Measurements from ENCODE around the gene PACS2. TPM values are rescaled to one million over a fixed set of nuclear protein-coding genes. Genes with fewer than 3 reads are reported as not detected.
"Not testable (repeated sequence)": the region's sequence is repeated elsewhere in the genome, so short reads cannot be mapped to it uniquely, and the experiment has no call there.

PACS2 gene
- total RNA-seq, 2 experiments from 2014 or later, result 26.7 to 30.4 TPM

DNA sequence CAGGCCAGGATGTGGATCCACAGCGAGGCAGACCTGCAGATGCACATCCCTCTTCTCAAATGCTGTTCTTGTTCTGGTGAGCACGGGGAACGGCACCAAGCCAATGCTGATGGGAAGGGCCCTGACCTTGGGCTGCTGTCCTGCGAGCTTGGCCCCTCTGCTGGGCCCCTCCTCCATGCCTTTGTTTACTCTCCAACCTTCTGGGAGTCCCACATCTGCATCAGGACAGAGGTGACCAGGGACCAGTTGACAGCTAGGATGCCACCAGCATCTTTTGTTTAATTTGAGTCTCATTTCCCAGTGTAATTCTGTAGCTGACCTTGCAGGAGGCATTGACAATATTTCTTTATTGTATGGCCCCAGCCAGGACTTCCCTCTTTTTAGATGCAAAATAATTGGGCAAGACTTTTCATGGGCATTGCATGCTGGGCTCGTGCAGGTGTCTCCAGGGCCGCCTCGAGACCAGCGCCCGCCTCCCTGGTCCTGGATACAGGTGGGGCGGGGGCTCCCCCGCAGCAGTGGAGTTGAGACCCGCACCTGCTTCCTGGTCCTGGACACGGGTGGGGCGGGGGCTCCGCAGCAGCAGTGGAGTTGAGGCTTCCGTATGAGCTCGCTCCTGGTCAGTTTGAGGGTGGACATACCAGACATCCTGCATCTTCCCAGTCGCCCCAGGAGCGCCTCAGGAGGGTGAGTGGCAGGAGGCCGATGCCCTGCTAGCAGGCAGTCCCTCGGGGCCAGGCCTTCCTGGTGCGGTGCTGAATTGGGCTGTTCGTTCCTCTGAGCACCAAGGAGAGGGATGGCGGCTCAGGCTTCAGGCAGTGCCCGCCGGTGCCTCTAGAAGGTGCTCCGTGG lies 11.4 kb downstream of the PACS2 start:
- CTCF ChIA-PET, result no interaction called here
- H3K9me3 Mint-ChIP-seq, result no peaks in the 10 kb centered on the region
- no peaks in the 10 kb centered on the region for H3K36me3 Mint-ChIP-seq (ENCODE audit: low read depth)
- H3K27me3 Mint-ChIP-seq, result no peaks in the 10 kb centered on the region
- ATAC-seq (no peak), DNase-seq (no peak)
- TF ChIP-seq CTCF (IDR thresholded peaks at IDR 0.05), result no peak
- no peak overlapping the region for H3K27ac Mint-ChIP-seq
- H3K4me3 Mint-ChIP-seq, result no peak overlapping the region
- intact Hi-C loops (cut with micrococcal nuclease), result no loop called here
- POLR2A ChIA-PET, result interaction anchor here (1.5 kb wide), 1 partner anchor 17 kb away, joined by 3 read pairs; no protein-coding TSS in a partner anchor
- H3K4me1 Mint-ChIP-seq (ENCODE audit: low read depth), result peaks cover 21% of the 10 kb centered on the region

DNA sequence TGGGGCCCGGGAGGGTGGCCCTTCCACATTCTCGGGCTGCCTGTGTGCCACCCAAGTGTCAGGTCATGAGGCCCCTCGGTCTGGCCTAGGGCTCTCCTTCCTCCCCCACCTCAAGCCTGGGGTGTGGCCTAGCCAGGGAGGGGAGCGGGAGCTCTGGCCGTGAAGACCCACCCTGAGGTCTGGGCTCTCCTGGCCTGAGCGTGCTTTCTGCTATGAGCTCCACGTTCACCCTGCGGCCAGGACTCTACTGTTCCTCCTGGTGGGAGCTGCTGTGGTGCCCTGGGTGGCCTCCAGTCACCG lies 12.0 kb downstream of the PACS2 start:
- Mint-ChIP-seq H3K4me3 (no peak overlapping the region), H3K27ac (no peak overlapping the region), H3K36me3 (ENCODE audit: low read depth) (no peaks in the 10 kb centered on the region), H3K27me3 (no peaks in the 10 kb centered on the region), H3K9me3 (no peaks in the 10 kb centered on the region), H3K4me1 (ENCODE audit: low read depth) (peaks cover 26% of the 10 kb centered on the region)
- POLR2A ChIA-PET, result no interaction called here
- CTCF ChIA-PET, result interaction anchor here (1.0 kb wide), 1 partner anchor 44 kb away, joined by 3 read pairs; no protein-coding TSS in a partner anchor
- TF ChIP-seq CTCF (IDR thresholded peaks at IDR 0.05), result no peak
- intact Hi-C loops (cut with micrococcal nuclease), result no loop called here
- no peak for ATAC-seq
- no peak for DNase-seq

- ATAC-seq (no peak), DNase-seq (no peak)
- POLR2A ChIA-PET, result no interaction called here
- no peaks in the 10 kb centered on the region for H3K36me3 Mint-ChIP-seq (ENCODE audit: low read depth)
- no peaks in the 10 kb centered on the region for H3K9me3 Mint-ChIP-seq
- no peaks in the 10 kb centered on the region for H3K27me3 Mint-ChIP-seq
- CTCF ChIA-PET, result interaction anchor here (1.0 kb wide), 1 partner anchor 45 kb away, joined by 3 read pairs; no protein-coding TSS in a partner anchor
- no peak overlapping the region for H3K27ac Mint-ChIP-seq
- H3K4me3 Mint-ChIP-seq, result no peak overlapping the region
- peaks cover 31% of the 10 kb centered on the region for H3K4me1 Mint-ChIP-seq (ENCODE audit: low read depth)
- TF ChIP-seq CTCF (IDR thresholded peaks at IDR 0.05), result no peak
- intact Hi-C loops (cut with micrococcal nuclease), result no loop called here
Observed at GRCh38 chr14:105326891-105327694, 12.5 kb downstream of the PACS2 start.

- H3K27ac Mint-ChIP-seq; H3K4me3 Mint-ChIP-seq; CTCF ChIA-PET; ATAC-seq; H3K36me3 Mint-ChIP-seq (ENCODE audit: low read depth); intact Hi-C loops (cut with micrococcal nuclease); H3K9me3 Mint-ChIP-seq; POLR2A ChIA-PET; H3K27me3 Mint-ChIP-seq; DNase-seq: not testable (repeated sequence)
- peaks cover 31% of the 10 kb centered on the region for H3K4me1 Mint-ChIP-seq (ENCODE audit: low read depth)
Observed at GRCh38 chr14:105327695-105328045, 13.1 kb downstream of the PACS2 start.

- no peaks in the 10 kb centered on the region for H3K36me3 Mint-ChIP-seq (ENCODE audit: low read depth)
- DNase-seq (no peak), ATAC-seq (no peak)
- no peaks in the 10 kb centered on the region for H3K27me3 Mint-ChIP-seq
- intact Hi-C loops (cut with micrococcal nuclease), result no loop called here
- H3K9me3 Mint-ChIP-seq, result no peaks in the 10 kb centered on the region
- ChIA-PET POLR2A (no interaction called here), CTCF (no interaction called here)
- TF ChIP-seq CTCF (IDR thresholded peaks at IDR 0.05), result no peak
- no peak overlapping the region for H3K27ac Mint-ChIP-seq
- H3K4me1 Mint-ChIP-seq (ENCODE audit: low read depth), result peaks cover 34% of the 10 kb centered on the region
- no peak overlapping the region for H3K4me3 Mint-ChIP-seq
Observed at GRCh38 chr14:105328070-105328677, 13.6 kb downstream of the PACS2 start.

Measured in activated CD8-positive, alpha-beta T cell treated with anti-CD3 and anti-CD28 coated beads for 36 hours (primary cell).